Psoas muscle (tissue), 8 donors: ENCODE results near the gene SCD5. TPM values are rescaled to one million over a fixed set of nuclear protein-coding genes. Genes with fewer than 3 reads are reported as not detected.

Experiments
- ATAC-seq, 4 donors: fragments of 200-7000 bp; cut with Tn5 transposase; one replicate each; pipeline ENCODE4 v1.9.1; 2020; ENCODE audit warnings: moderate library complexity in 3 of 4, mild to moderate bottlenecking in 2 of 4
- DNase-seq, 2 donors: peaks; one replicate each; pipeline ENCODE4 v3.0.0-alpha.2; 2020
- H3K27ac ChIP-seq: fragments of 200-600 bp; one replicate; pipeline ENCODE4 v1.8.0; 2022
- H3K27me3 ChIP-seq, 3 donors: fragments of 200-600 bp in 1 of 3; one replicate each; pipeline versions ENCODE4 v1.6.1 to v1.8.0; 2013 to 2022; ENCODE audit warnings: low read length in 2 of 3, mild to moderate bottlenecking in 2 of 3, moderate library complexity in 1 of 3; ENCODE audit not compliant: insufficient read depth in 3 of 3
- H3K36me3 ChIP-seq, 2 donors: fragments of 200-600 bp in 1 of 2; one replicate each; pipeline versions ENCODE4 v1.6.1 to v1.8.0; 2013 to 2022; ENCODE audit warnings: low read depth in 1 of 2, mild to moderate bottlenecking in 1 of 2, moderate library complexity in 1 of 2; ENCODE audit not compliant: insufficient read depth in 1 of 2
- H3K4me1 ChIP-seq: fragments of 200-600 bp; one replicate; pipeline ENCODE4 v1.8.0; 2022
- H3K4me3 ChIP-seq: fragments of 200-600 bp; one replicate; pipeline ENCODE4 v1.8.0; 2022; ENCODE audit warnings: mild to moderate bottlenecking
- H3K9me3 ChIP-seq: fragments of 200-600 bp; one replicate; pipeline ENCODE4 v1.8.0; 2022
- WGBS, 3 donors: extraction: QIAGEN DNeasy Blood & Tissue Kit; methylation state at CpG; one replicate each; pipeline versions ENCODE4 v1.1.6 to v1.1.7; 2013; 5-methylcytosine and 5-hydroxymethylcytosine counted together
- intact Hi-C, 2 donors: fragments of 100-400 bp; cut with DNase I; formaldehyde crosslinking; loops; one replicate each; pipeline versions ENCODE4 v1.11.0 to v1.14.2; 2022
- polyA plus RNA-seq, 3 donors: library from polyadenylated mRNA; stranded (reverse); fragments of 200-250 nt; gene quantifications; one replicate each; pipeline ENCODE4 v1.2.3, GENCODE V29; 2013
- total RNA-seq, 4 donors: library from RNA; stranded (reverse); fragmentation: NEBNext Ultra II Directional in 2 of 4; extraction: Animal tissue kit (Norgen Biotek cat#: 25700) in 2 of 4; gene quantifications; one replicate each; pipeline versions ENCODE4 v1.2.1 to v1.2.4, GENCODE V29; 2021 to 2023
- TF ChIP-seq, protein P1 (sequence below): fragments of 200-600 bp; IDR thresholded peaks from one replicate; pipeline ENCODE4 v1.8.0; 2022; ENCODE audit warnings: antibody characterized with exemption
- donor health status: healthy with polysubstance abuse.
- donor health status: DM: no; HTN: no; CAD: no; lungs with moderate emphysema.
- donor health status: Bipolar disorder and iron deficiency.
- donor health status: healthy.
- donor health status: DM: yes; HTN: yes; CAD: no.
- donor health status: DM: no; HTN: no; CAD: no.
- donor health status: DM: no; HTN: no; CAD: no.
- donor health status: DM: yes; HTN: yes; CAD: no.

The SCD5 gene
- total and polyA plus RNA-seq, 7 donors, result 0.61 to 1.6 (median 0.74) TPM

DNA sequence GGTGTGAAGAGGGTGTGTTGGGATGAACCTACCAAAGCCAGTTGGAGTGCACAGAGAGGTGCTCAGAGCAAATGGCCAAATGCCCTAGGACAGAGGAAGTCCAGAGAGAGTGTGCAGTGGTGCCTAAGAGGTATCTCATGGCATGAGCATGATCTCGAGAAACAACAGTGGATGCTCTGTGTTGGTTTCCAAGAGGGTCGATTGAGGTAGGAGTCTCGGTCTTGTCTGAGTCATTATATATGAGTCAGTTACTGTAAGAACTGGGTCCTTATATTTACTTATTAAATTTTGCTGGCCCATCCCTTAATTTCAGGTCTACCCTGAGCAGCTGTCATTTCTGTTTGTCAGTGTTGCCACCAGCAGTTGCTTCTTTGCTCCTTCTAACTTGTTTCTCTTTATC, 150.2 kb downstream of the SCD5 start:
- WGBS, 3 donors, result 59 to 80% (median 59%) methylated on average over 3 of the region's 3 CpGs
- DNase-seq (no peak), ATAC-seq (no peak)
- no peaks in the 10 kb centered on the region for H3K27me3 ChIP-seq
- H3K4me3 ChIP-seq, result no peak overlapping the region
- no peak overlapping the region for H3K27ac ChIP-seq
- TF ChIP-seq, protein P1, sequence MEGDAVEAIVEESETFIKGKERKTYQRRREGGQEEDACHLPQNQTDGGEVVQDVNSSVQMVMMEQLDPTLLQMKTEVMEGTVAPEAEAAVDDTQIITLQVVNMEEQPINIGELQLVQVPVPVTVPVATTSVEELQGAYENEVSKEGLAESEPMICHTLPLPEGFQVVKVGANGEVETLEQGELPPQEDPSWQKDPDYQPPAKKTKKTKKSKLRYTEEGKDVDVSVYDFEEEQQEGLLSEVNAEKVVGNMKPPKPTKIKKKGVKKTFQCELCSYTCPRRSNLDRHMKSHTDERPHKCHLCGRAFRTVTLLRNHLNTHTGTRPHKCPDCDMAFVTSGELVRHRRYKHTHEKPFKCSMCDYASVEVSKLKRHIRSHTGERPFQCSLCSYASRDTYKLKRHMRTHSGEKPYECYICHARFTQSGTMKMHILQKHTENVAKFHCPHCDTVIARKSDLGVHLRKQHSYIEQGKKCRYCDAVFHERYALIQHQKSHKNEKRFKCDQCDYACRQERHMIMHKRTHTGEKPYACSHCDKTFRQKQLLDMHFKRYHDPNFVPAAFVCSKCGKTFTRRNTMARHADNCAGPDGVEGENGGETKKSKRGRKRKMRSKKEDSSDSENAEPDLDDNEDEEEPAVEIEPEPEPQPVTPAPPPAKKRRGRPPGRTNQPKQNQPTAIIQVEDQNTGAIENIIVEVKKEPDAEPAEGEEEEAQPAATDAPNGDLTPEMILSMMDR, result no peak
- intact Hi-C loops, result no loop called here
- H3K36me3 ChIP-seq, result no peaks in the 10 kb centered on the region
- no peaks in the 10 kb centered on the region for H3K4me1 ChIP-seq
- H3K9me3 ChIP-seq, result no peaks in the 10 kb centered on the region

- TF ChIP-seq, protein P1, result no peak
- Histone ChIP-seq H3K36me3 (no peaks in the 10 kb centered on the region), H3K4me1 (no peaks in the 10 kb centered on the region), H3K9me3 (no peaks in the 10 kb centered on the region), H3K4me3 (no peak overlapping the region), H3K27ac (no peak overlapping the region), H3K27me3 (no peaks in the 10 kb centered on the region)
- ATAC-seq (no peak), DNase-seq (no peak)
- intact Hi-C loops, result no loop called here
- WGBS, 3 donors, result 52 to 58% (median 54%) methylated on average over 5 of the region's 5 CpGs
These were observed 152.5 kb downstream of the SCD5 start for GRCh38 chr4:82645936-82646565.

DNA sequence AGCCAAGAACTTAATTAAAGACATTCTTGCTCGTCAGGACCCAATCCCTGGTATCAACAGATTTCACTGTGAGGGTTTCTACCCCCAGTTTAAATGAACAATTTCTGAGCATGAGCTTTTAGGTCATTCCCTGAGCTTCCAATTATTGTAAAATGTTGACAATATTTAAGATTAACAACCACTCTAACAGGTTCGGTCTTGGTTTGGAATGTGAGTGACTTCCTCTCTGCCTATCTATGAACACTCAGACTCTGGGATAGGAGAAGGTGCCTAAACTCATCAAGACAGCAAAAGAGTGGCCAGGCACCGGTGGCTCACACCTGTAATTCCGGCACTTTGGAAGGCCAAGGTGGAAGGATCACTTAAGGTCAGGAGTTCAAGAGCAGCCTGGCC, 153.9 kb downstream of the SCD5 start:
- H3K4me3 ChIP-seq, result no peak overlapping the region
- intact Hi-C loops, result no loop called here
- WGBS, 3 donors, result 65 to 70% (median 66%) methylated on average over 4 of the region's 4 CpGs
- no peaks in the 10 kb centered on the region for H3K27me3 ChIP-seq
- H3K27ac ChIP-seq, result no peak overlapping the region
- ATAC-seq (no peak), DNase-seq (no peak)
- no peaks in the 10 kb centered on the region for H3K9me3 ChIP-seq
- no peaks in the 10 kb centered on the region for H3K4me1 ChIP-seq
- no peaks in the 10 kb centered on the region for H3K36me3 ChIP-seq
- TF ChIP-seq, protein P1, result no peak

GRCh38 chr4:82643994-82644733, 154.4 kb downstream of the SCD5 start:
- DNase-seq, result no peak
- Histone ChIP-seq H3K4me3 (no peak overlapping the region), H3K4me1 (no peaks in the 10 kb centered on the region), H3K9me3 (no peaks in the 10 kb centered on the region), H3K27ac (no peak overlapping the region), H3K27me3 (no peaks in the 10 kb centered on the region), H3K36me3 (no peaks in the 10 kb centered on the region)
- TF ChIP-seq, protein P1, result no peak
- intact Hi-C loops, result no loop called here
- 90 to 94% (median 91%) methylated on average over 5 of the region's 5 CpGs for WGBS, 3 donors
- ATAC-seq, result no peak
